ENCODE data around the gene ESRRB. TPM values are rescaled to one million over a fixed set of nuclear protein-coding genes. Genes with fewer than 3 reads are reported as not detected.

The ESRRB gene
- total RNA-seq, 1 experiment from 2014 or later: not detected

GRCh38 chr14:76537906-76538647 lies 162.1 kb downstream of the ESRRB start:
- POLR2A ChIA-PET (ENCODE audit: unreplicated experiment): no interaction called here
- Histone ChIP-seq H3F3A (ENCODE audit: insufficient read depth, low read depth) (no peaks in the 10 kb centered on the region), H3K79me2 (ENCODE audit: low read depth) (no peaks in the 10 kb centered on the region), H3K9me2 (ENCODE audit: insufficient read depth) (no peaks in the 10 kb centered on the region), H2AFZ (no peak overlapping the region), H3K4me2 (no peak overlapping the region), H3K36me3 (ENCODE audit: low read depth) (no peaks in the 10 kb centered on the region), H4K20me1 (ENCODE audit: insufficient read depth) (no peaks in the 10 kb centered on the region), H3K9me3 (ENCODE audit: insufficient read depth, low read depth) (no peaks in the 10 kb centered on the region), H3K4me3 (no peak overlapping the region), H3K4me1 (replicated peaks; ENCODE audit: insufficient read depth) (no peaks in the 10 kb centered on the region), H3K27me3 (ENCODE audit: insufficient read depth, low read depth) (peaks cover 88% of the 10 kb centered on the region), H3K27ac (no peak overlapping the region)
- CTCF ChIA-PET: no interaction called here
- no peak for DNase-seq
- intact Hi-C loops (cut with micrococcal nuclease; ENCODE audit: unreplicated experiment): no loop called here
- 0 out of 2 replicates have a peak, but pooled peaks have one; percentile 56 for TF ChIP-seq EZH2 (IDR thresholded peaks at IDR 0.05; ENCODE audit: low read depth)
- no peak for TF ChIP-seq CTCF (conservative IDR thresholded peaks at IDR 0.05)
- BruUV-seq (replicated peaks): no TSS peak

- Histone ChIP-seq H3K4me1 (replicated peaks; ENCODE audit: insufficient read depth) (no peaks in the 10 kb centered on the region), H3F3A (ENCODE audit: insufficient read depth, low read depth) (no peaks in the 10 kb centered on the region), H3K79me2 (ENCODE audit: low read depth) (no peaks in the 10 kb centered on the region), H3K9me2 (ENCODE audit: insufficient read depth) (no peaks in the 10 kb centered on the region), H2AFZ (no peak overlapping the region), H3K27ac (no peak overlapping the region), H4K20me1 (ENCODE audit: insufficient read depth) (no peaks in the 10 kb centered on the region), H3K4me2 (no peak overlapping the region), H3K27me3 (ENCODE audit: insufficient read depth, low read depth) (peaks cover 88% of the 10 kb centered on the region), H3K4me3 (no peak overlapping the region), H3K36me3 (ENCODE audit: low read depth) (no peaks in the 10 kb centered on the region), H3K9me3 (ENCODE audit: insufficient read depth, low read depth) (no peaks in the 10 kb centered on the region)
- DNase-seq: no peak
- no TSS peak for BruUV-seq (replicated peaks)
- ChIA-PET POLR2A (ENCODE audit: unreplicated experiment) (no interaction called here), CTCF (no interaction called here)
- intact Hi-C loops (cut with micrococcal nuclease; ENCODE audit: unreplicated experiment): no loop called here
- TF ChIP-seq EZH2 (IDR thresholded peaks at IDR 0.05; ENCODE audit: low read depth): no peak
- TF ChIP-seq CTCF (conservative IDR thresholded peaks at IDR 0.05): no peak
Observed at GRCh38 chr14:76538648-76539008, 162.7 kb downstream of the ESRRB start.

- Histone ChIP-seq H4K20me1 (ENCODE audit: insufficient read depth) (no peaks in the 10 kb centered on the region), H3K4me3 (no peak overlapping the region), H3K4me2 (no peak overlapping the region), H3K27ac (no peak overlapping the region), H3F3A (ENCODE audit: insufficient read depth, low read depth) (no peaks in the 10 kb centered on the region), H3K36me3 (ENCODE audit: low read depth) (no peaks in the 10 kb centered on the region), H3K79me2 (ENCODE audit: low read depth) (no peaks in the 10 kb centered on the region), H3K9me3 (ENCODE audit: insufficient read depth, low read depth) (no peaks in the 10 kb centered on the region), H2AFZ (no peak overlapping the region), H3K9me2 (ENCODE audit: insufficient read depth) (no peaks in the 10 kb centered on the region), H3K4me1 (replicated peaks; ENCODE audit: insufficient read depth) (no peaks in the 10 kb centered on the region), H3K27me3 (ENCODE audit: insufficient read depth, low read depth) (peaks cover 88% of the 10 kb centered on the region)
- intact Hi-C loops (cut with micrococcal nuclease; ENCODE audit: unreplicated experiment): no loop called here
- TF ChIP-seq CTCF (conservative IDR thresholded peaks at IDR 0.05) (no peak), EZH2 (IDR thresholded peaks at IDR 0.05; ENCODE audit: low read depth) (no peak)
- DNase-seq: no peak
- ChIA-PET POLR2A (ENCODE audit: unreplicated experiment) (no interaction called here), CTCF (no interaction called here)
- BruUV-seq (replicated peaks): no TSS peak
Observed at GRCh38 chr14:76539130-76539529, 163.2 kb downstream of the ESRRB start.
